Endodermal cell (in vitro differentiated cells): Measurements from ENCODE around the gene TSPAN15. TPM values are rescaled to one million over a fixed set of nuclear protein-coding genes. Genes with fewer than 3 reads are reported as not detected.
A peak's percentile ranks its signal among the peaks of the same experiment; 100 is the strongest.

ENCODE experiments used
- DNase-seq: peaks from one replicate; pipeline ENCODE4 v3.0.0-alpha.2; 2017
- H3K27ac ChIP-seq: 2 replicates; pipeline ENCODE4 v1.5.1; 2013; ENCODE audit warnings: mild to moderate bottlenecking, low read depth, low read length, moderate library complexity
- H3K27me3 ChIP-seq: 2 replicates; pipeline ENCODE4 v1.6.1; 2013; ENCODE audit warnings: mild to moderate bottlenecking, low read length, moderate library complexity; ENCODE audit not compliant: insufficient read depth, control insufficient read depth, poor library complexity, severe bottlenecking
- H3K36me3 ChIP-seq: 2 replicates; pipeline ENCODE4 v1.7.0; 2013; ENCODE audit warnings: mild to moderate bottlenecking, low read length, moderate library complexity; ENCODE audit not compliant: control insufficient read depth, insufficient read depth
- H3K4me1 ChIP-seq: one replicate; pipeline ENCODE4 v1.7.0; 2013; ENCODE audit warnings: low read length; ENCODE audit not compliant: control insufficient read depth, insufficient read depth
- H3K4me3 ChIP-seq: 2 replicates; pipeline ENCODE4 v1.5.1; 2013; ENCODE audit warnings: mild to moderate bottlenecking, low read length, moderate library complexity
- H3K9ac ChIP-seq: 2 replicates; pipeline ENCODE4 v1.6.1; 2013; ENCODE audit warnings: mild to moderate bottlenecking, low read length, moderate library complexity; ENCODE audit not compliant: poor library complexity, severe bottlenecking; ENCODE audit errors: extremely low read depth
- H3K9me3 ChIP-seq: 2 replicates; pipeline ENCODE4 v1.6.1; 2013; ENCODE audit warnings: mild to moderate bottlenecking, low read length, moderate library complexity; ENCODE audit not compliant: control insufficient read depth
- H3K27ac Mint-ChIP-seq: 2 replicates; pipeline ENCODE4 v1.8.0; 2020; ENCODE audit warnings: mixed read lengths
- H3K27me3 Mint-ChIP-seq: 2 replicates; pipeline ENCODE4 v1.8.0; 2021; ENCODE audit warnings: mild to moderate bottlenecking, mixed read lengths; ENCODE audit not compliant: insufficient read depth
- H3K36me3 Mint-ChIP-seq: 2 replicates; pipeline ENCODE4 v1.8.0; 2020; ENCODE audit warnings: low read depth, mixed read lengths
- H3K4me1 Mint-ChIP-seq: 2 replicates; pipeline ENCODE4 v1.8.0; 2020; ENCODE audit warnings: mixed read lengths
- H3K4me3 Mint-ChIP-seq: 2 replicates; pipeline ENCODE4 v1.8.0; 2020; ENCODE audit warnings: mild to moderate bottlenecking, moderate library complexity, mixed read lengths
- H3K9me3 Mint-ChIP-seq: 2 replicates; pipeline ENCODE4 v1.8.0; 2020; ENCODE audit warnings: mild to moderate bottlenecking, mixed read lengths
- WGBS, 2 experiments: methylation state at CpG; one replicate each; pipeline versions ENCODE4 v1.1.5 to v1.1.7; 2013; ENCODE audit warnings: missing lambda C conversion rate in 2 of 2, mixed read lengths in 1 of 2; ENCODE audit not compliant: insufficient coverage in 1 of 2, insufficient read length in 1 of 2; 5-methylcytosine and 5-hydroxymethylcytosine counted together
- total RNA-seq, 2 donors: library from RNA; stranded (reverse); fragmentation: NEBNext Ultra II Directional in 1 of 2; extraction: Animal tissue kit (Norgen Biotek cat#: 25700) in 1 of 2; gene quantifications; 2 replicates in 1 of 2; 3 replicates in 1 of 2; pipeline ENCODE4 v1.2.1, GENCODE V29; 2021
- TF ChIP-seq, protein P1 (sequence below): fragments of 200-600 bp; sonication (generic); conservative IDR thresholded peaks from 2 replicates; pipeline ENCODE4 v1.5.0; 2021; ENCODE audit warnings: antibody characterized with exemption, mild to moderate bottlenecking

The TSPAN15 gene
- total RNA-seq, 2 donors from 2014 or later, result 10.1 to 15.8 TPM

DNA sequence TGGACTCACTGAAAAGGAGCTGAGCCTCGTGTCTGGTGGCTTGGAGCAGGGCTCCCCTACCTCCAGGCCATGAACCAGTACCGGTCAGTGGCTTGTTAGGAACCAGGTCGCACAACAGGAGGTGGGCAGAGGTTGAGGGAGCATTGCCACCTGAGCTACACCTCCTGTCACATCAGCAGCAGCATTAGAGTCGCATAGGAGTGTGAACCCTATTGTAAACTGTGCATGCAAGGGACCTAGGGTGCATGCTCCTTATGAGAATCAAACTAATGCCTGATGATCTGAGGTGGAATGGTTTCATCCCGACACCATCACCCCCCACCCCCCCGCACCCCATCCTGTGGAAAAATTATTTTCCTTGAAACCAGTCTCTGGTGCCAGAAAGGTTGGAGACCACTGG, 50.4 kb downstream of the TSPAN15 start:
- H3K4me3 Mint-ChIP-seq, result no peak overlapping the region
- Histone ChIP-seq H3K36me3 (no peaks in the 10 kb centered on the region), H3K9me3 (no peaks in the 10 kb centered on the region), H3K4me1 (no peaks in the 10 kb centered on the region), H3K4me3 (no peak overlapping the region), H3K27ac (no peak overlapping the region), H3K27me3 (no peaks in the 10 kb centered on the region), H3K9ac (no peak overlapping the region)
- no peaks in the 10 kb centered on the region for H3K9me3 Mint-ChIP-seq
- TF ChIP-seq, protein P1, sequence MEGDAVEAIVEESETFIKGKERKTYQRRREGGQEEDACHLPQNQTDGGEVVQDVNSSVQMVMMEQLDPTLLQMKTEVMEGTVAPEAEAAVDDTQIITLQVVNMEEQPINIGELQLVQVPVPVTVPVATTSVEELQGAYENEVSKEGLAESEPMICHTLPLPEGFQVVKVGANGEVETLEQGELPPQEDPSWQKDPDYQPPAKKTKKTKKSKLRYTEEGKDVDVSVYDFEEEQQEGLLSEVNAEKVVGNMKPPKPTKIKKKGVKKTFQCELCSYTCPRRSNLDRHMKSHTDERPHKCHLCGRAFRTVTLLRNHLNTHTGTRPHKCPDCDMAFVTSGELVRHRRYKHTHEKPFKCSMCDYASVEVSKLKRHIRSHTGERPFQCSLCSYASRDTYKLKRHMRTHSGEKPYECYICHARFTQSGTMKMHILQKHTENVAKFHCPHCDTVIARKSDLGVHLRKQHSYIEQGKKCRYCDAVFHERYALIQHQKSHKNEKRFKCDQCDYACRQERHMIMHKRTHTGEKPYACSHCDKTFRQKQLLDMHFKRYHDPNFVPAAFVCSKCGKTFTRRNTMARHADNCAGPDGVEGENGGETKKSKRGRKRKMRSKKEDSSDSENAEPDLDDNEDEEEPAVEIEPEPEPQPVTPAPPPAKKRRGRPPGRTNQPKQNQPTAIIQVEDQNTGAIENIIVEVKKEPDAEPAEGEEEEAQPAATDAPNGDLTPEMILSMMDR, result no peak
- no peaks in the 10 kb centered on the region for H3K36me3 Mint-ChIP-seq
- H3K4me1 Mint-ChIP-seq, result no peaks in the 10 kb centered on the region
- peak; percentile 13 for DNase-seq
- H3K27me3 Mint-ChIP-seq, result no peaks in the 10 kb centered on the region
- H3K27ac Mint-ChIP-seq, result no peak overlapping the region
- WGBS, 2 experiments, result 88 to 100% methylated on average over 1 to 6 of the region's 6 CpGs

DNA sequence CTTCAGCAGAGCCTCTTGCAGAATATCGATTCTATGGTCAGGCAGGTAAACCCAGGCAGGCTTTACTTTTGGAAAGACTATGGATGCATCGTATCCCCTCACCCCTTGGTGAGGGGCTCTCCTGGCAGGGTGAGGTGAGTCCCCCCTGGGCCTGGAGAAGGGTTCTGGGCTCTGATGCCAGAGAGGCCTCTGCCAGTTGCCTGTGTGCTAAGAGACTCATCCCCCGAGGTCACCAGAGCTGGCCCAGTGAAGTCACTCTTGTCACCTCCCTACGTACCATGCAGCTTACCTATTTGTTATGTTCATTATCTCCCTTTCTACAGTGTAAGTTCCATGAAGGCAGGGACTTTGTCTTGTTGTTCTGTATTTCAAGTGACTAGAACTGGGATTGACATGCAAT, 51.3 kb downstream of the TSPAN15 start:
- peaks cover 6% of the 10 kb centered on the region for H3K4me1 Mint-ChIP-seq
- H3K4me3 Mint-ChIP-seq, result no peak overlapping the region
- Histone ChIP-seq H3K9ac (no peak overlapping the region), H3K27ac (no peak overlapping the region), H3K4me1 (no peaks in the 10 kb centered on the region), H3K36me3 (no peaks in the 10 kb centered on the region), H3K27me3 (no peaks in the 10 kb centered on the region), H3K4me3 (no peak overlapping the region), H3K9me3 (no peaks in the 10 kb centered on the region)
- H3K27ac Mint-ChIP-seq, result no peak overlapping the region
- no peaks in the 10 kb centered on the region for H3K9me3 Mint-ChIP-seq
- 93 to 100% methylated on average over 2 to 4 of the region's 4 CpGs for WGBS, 2 experiments
- no peaks in the 10 kb centered on the region for H3K27me3 Mint-ChIP-seq
- TF ChIP-seq, protein P1, result no peak
- DNase-seq, result peak; percentile 31
- H3K36me3 Mint-ChIP-seq, result no peaks in the 10 kb centered on the region

DNA sequence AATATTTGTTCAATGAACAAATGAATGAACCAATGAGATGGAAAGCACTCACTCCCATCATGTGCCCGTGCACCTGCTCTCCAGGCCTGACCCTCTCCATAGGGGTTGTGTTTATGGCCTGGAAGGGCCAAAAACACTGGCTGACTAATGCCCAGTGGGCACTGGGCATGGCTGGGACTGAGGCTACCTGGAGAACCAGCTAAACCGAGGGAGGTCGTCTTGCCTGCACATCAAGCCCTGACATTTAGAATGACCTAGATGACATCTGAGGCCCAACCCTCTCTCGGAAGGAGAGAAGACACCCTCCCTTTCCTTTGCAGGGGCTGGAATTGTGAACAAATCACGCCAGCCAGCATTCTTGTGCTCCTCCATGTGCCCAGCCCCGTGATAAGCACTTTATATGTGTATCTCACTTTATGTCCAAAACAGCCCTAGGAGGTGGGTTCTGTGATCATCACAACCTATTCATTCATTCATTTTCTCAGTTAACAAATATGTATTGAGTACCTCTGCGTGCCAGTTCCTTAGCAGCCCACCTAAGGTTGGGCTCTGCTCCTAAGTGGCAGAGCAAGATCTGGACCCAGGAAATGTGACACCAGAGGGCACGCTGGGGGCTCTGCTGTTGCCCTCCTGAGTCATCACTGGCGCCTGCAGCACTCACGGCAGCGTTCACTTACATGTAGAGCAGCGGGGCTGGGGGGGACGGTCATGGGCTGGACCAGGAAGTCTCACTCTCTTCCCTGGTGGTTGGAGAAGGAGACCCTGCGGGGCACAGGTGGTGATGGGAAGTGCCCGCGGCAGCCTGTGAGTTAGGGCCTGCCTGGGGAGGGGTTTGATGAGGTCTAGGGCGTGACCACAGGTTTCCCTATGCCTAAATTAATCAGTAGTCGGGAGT, 52.0 kb downstream of the TSPAN15 start:
- TF ChIP-seq, protein P1, result no peak
- WGBS, 2 experiments, result 87 to 91% methylated on average over 7 to 18 of the region's 18 CpGs
- no peak overlapping the region for H3K27ac ChIP-seq

More for the DNA sequence above, 52.0 kb downstream of the TSPAN15 start:
- Mint-ChIP-seq H3K27me3 (no peaks in the 10 kb centered on the region), H3K4me1 (peaks cover 7% of the 10 kb centered on the region), H3K36me3 (no peaks in the 10 kb centered on the region), H3K27ac (peak overlapping the region; percentile 26), H3K9me3 (no peaks in the 10 kb centered on the region), H3K4me3 (no peak overlapping the region)
- Histone ChIP-seq H3K27me3 (no peaks in the 10 kb centered on the region), H3K4me3 (no peak overlapping the region), H3K9me3 (no peaks in the 10 kb centered on the region), H3K9ac (no peak overlapping the region), H3K36me3 (no peaks in the 10 kb centered on the region), H3K4me1 (no peaks in the 10 kb centered on the region)
- peak; percentile 35 for DNase-seq
